HG02852 (cell line): Measurements from ENCODE around the gene TECRL.

ENCODE experiments used
- ATAC-seq: cut with Tn5 transposase; IDR thresholded peaks from one replicate; pipeline ENCODE4 v1.9.1; 2021; ENCODE audit warnings: mild to moderate bottlenecking, moderate library complexity; ENCODE audit not compliant: unreplicated experiment

Gene TECRL

GRCh38 chr4:64409300-64409699 is at the start of gene TECRL:
Gene TECRL (minus strand): TSS chr4:64409450. CDS start chr4:64409351, 99 bp downstream.
- no peak for ATAC-seq

- ATAC-seq: no peak
Measured at GRCh38 chr4:64432674-64433073, 23.4 kb upstream of the TECRL start.

- no peak for ATAC-seq
Measured at GRCh38 chr4:64430933-64431332, 21.7 kb upstream of the TECRL start.

GRCh38 chr4:64417974-64418373 is 8.7 kb upstream of the TECRL start:
- no peak for ATAC-seq

- no peak for ATAC-seq
Measured at GRCh38 chr4:64407000-64407399, 2.2 kb downstream of the TECRL start.

GRCh38 chr4:64405761-64406160 is 3.5 kb downstream of the TECRL start:
- ATAC-seq: no peak

- ATAC-seq: no peak
Measured at GRCh38 chr4:64402684-64403083, 6.6 kb downstream of the TECRL start.

GRCh38 chr4:64399313-64400109 is 9.7 kb downstream of the TECRL start:
- ATAC-seq: no peak

- no peak for ATAC-seq
Measured at GRCh38 chr4:64394469-64394868, 14.8 kb downstream of the TECRL start.

GRCh38 chr4:64388252-64388651 is 21.0 kb downstream of the TECRL start:
- ATAC-seq: no peak

- ATAC-seq: no peak
Measured at GRCh38 chr4:64385220-64385619, 24.0 kb downstream of the TECRL start.

- ATAC-seq: no peak
Measured at GRCh38 chr4:64384237-64385203, 24.7 kb downstream of the TECRL start.

GRCh38 chr4:64368741-64369140 is 40.5 kb downstream of the TECRL start:
- ATAC-seq: no peak

- ATAC-seq: no peak
Measured at GRCh38 chr4:64361399-64361740, 47.9 kb downstream of the TECRL start.

- ATAC-seq: no peak
Measured at GRCh38 chr4:64360664-64361398, 48.4 kb downstream of the TECRL start.

GRCh38 chr4:64359489-64359888 is 49.8 kb downstream of the TECRL start:
- ATAC-seq: no peak

GRCh38 chr4:64353904-64354303 is 55.3 kb downstream of the TECRL start:
- ATAC-seq: no peak

GRCh38 chr4:64341711-64342110 is 67.5 kb downstream of the TECRL start:
- ATAC-seq: no peak

GRCh38 chr4:64340218-64341110 is 68.8 kb downstream of the TECRL start:
- no peak for ATAC-seq

- no peak for ATAC-seq
Measured at GRCh38 chr4:64334964-64335363, 74.3 kb downstream of the TECRL start.
